DOHH2 (cell line): ENCODE measurements around the gene TBX4.
"Not testable (repeated sequence)": the region's sequence is repeated elsewhere in the genome, so short reads cannot be mapped to it uniquely, and the experiment has no call there.

Experiments
- H3F3A ChIP-seq: fragments of 200-600 bp; sonication (generic), shearing (Covaris generic); 2 replicates; pipeline ENCODE4 v1.6.0; 2016; ENCODE audit warnings: antibody characterized with exemption, mild to moderate bottlenecking; ENCODE audit not compliant: control insufficient read depth, insufficient read depth
- H3K27ac ChIP-seq: fragments of 200-600 bp; sonication (generic); 2 replicates; pipeline ENCODE4 v1.5.1; 2014; ENCODE audit warnings: low read depth, mild to moderate bottlenecking, low read length, moderate library complexity
- H3K27me3 ChIP-seq: fragments of 200-600 bp; sonication (generic); 2 replicates; pipeline ENCODE4 v1.6.1; 2014; ENCODE audit warnings: mild to moderate bottlenecking, low read length, mixed read lengths; ENCODE audit not compliant: control insufficient read depth
- H3K36me3 ChIP-seq: fragments of 200-600 bp; sonication (generic); 2 replicates; pipeline ENCODE4 v1.6.1; 2014; ENCODE audit warnings: mild to moderate bottlenecking, low read length, moderate library complexity, mixed read lengths; ENCODE audit not compliant: control insufficient read depth
- H3K4me1 ChIP-seq: fragments of 200-600 bp; sonication (generic); 2 replicates; pipeline ENCODE4 v1.6.1; 2014; ENCODE audit warnings: mild to moderate bottlenecking, low read length, mixed read lengths; ENCODE audit not compliant: control insufficient read depth
- H3K4me2 ChIP-seq: fragments of 200-600 bp; sonication (generic); 2 replicates; pipeline ENCODE4 v1.6.0; 2014; ENCODE audit warnings: mild to moderate bottlenecking, low read length, moderate library complexity
- H3K4me3 ChIP-seq: fragments of 200-600 bp; sonication (generic); 2 replicates; pipeline ENCODE4 v1.5.1; 2014; ENCODE audit warnings: mild to moderate bottlenecking, low read length, mixed read lengths
- H3K79me2 ChIP-seq: fragments of 200-600 bp; sonication (generic); 2 replicates; pipeline ENCODE4 v1.6.1; 2014; ENCODE audit warnings: mild to moderate bottlenecking, low read length, mixed read lengths; ENCODE audit not compliant: control insufficient read depth
- H3K9me2 ChIP-seq: fragments of 200-600 bp; sonication (generic); replicated peaks from 2 replicates; pipeline ENCODE4 v1.6.1; 2014; ENCODE audit warnings: mild to moderate bottlenecking, low read length, mixed read lengths; ENCODE audit not compliant: control insufficient read depth
- H3K9me3 ChIP-seq: fragments of 200-600 bp; sonication (generic); 2 replicates; pipeline ENCODE4 v1.6.1; 2014; ENCODE audit warnings: antibody characterized with exemption, low read length, mixed read lengths; ENCODE audit not compliant: control insufficient read depth, insufficient read depth
- H4K20me1 ChIP-seq: fragments of 200-600 bp; sonication (generic); 2 replicates; pipeline ENCODE4 v1.6.0; 2014; ENCODE audit warnings: low read depth, mild to moderate bottlenecking, antibody characterized with exemption, low read length, moderate library complexity; ENCODE audit not compliant: control insufficient read depth, insufficient read depth
- CTCF ChIP-seq: fragments of 200-600 bp; sonication (generic); IDR thresholded peaks from one replicate; pipeline ENCODE4 v1.5.1; 2014; ENCODE audit warnings: antibody characterized with exemption, mild to moderate bottlenecking, low read depth, low read length; ENCODE audit not compliant: poor library complexity, severe bottlenecking
- EZH2phosphoT487 ChIP-seq: fragments of 200-600 bp; sonication (generic); IDR thresholded peaks from 2 replicates; pipeline ENCODE4 v1.6.1; 2017; ENCODE audit warnings: borderline replicate concordance, mild to moderate bottlenecking, antibody characterized with exemption, low read length, moderate library complexity, mixed read lengths

Gene TBX4

GRCh38 chr17:61505846-61506627, 53.8 kb downstream of the TBX4 start:
- H3F3A ChIP-seq: no peaks in the 10 kb centered on the region
- no peak overlapping the region for H3K27ac ChIP-seq
- H4K20me1 ChIP-seq: no peaks in the 10 kb centered on the region
- TF ChIP-seq EZH2phosphoT487: no peak
- no peak for TF ChIP-seq CTCF
- H3K9me2 ChIP-seq: no peaks in the 10 kb centered on the region
- H3K4me2 ChIP-seq: no peak overlapping the region
- no peaks in the 10 kb centered on the region for H3K36me3 ChIP-seq
- no peak overlapping the region for H3K4me3 ChIP-seq
- H3K27me3 ChIP-seq: peaks cover 22% of the 10 kb centered on the region
- H3K4me1 ChIP-seq: no peaks in the 10 kb centered on the region
- H3K9me3 ChIP-seq: no peaks in the 10 kb centered on the region
- no peaks in the 10 kb centered on the region for H3K79me2 ChIP-seq

DNA sequence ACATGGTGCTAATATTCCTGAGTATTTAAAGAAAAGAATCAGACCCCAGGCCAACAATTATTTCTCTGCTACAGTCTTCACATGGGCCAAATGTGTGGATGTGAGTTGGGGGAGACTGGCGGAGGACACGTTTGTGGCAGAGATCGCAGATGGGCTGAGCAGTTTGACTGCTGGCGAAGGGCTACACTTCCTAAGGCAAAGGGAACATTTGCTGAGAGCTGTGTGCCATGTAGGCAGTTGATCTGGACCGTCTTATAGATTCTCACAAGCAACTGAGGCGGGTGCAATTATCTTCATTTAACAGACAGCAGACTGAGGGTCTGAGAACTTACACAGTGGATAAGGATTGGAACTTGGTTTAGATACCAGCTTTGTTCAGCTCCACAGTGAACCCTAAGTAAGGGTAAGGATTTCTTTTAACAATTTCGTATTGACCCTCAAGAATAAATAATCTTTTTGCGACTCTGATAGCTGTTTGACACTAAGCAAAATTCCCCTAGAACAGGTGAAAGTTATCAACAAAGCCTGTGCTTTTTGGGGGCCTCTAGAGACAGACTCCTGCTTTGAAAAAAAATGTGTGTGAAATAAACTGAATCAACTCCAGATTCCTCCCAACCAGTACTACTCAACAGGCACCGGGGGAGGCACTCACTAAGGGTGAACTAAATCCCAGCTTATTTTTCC, 55.3 kb downstream of the TBX4 start:
- no peaks in the 10 kb centered on the region for H3K9me2 ChIP-seq
- H3K9me3 ChIP-seq: no peaks in the 10 kb centered on the region

GRCh38 chr17:61508912-61509311, 56.7 kb downstream of the TBX4 start:
- peaks cover 8% of the 10 kb centered on the region; the same call in 1 of the 2 replicates for H3K27me3 ChIP-seq
- no peaks in the 10 kb centered on the region for H4K20me1 ChIP-seq
- no peaks in the 10 kb centered on the region for H3K9me2 ChIP-seq
- no peaks in the 10 kb centered on the region for H3K9me3 ChIP-seq
- H3K36me3 ChIP-seq: no peaks in the 10 kb centered on the region
- no peaks in the 10 kb centered on the region for H3F3A ChIP-seq
- H3K27ac ChIP-seq: no peak overlapping the region
- no peaks in the 10 kb centered on the region for H3K4me1 ChIP-seq
- no peak overlapping the region for H3K4me3 ChIP-seq
- TF ChIP-seq EZH2phosphoT487 (no peak), CTCF (no peak)
- no peaks in the 10 kb centered on the region for H3K79me2 ChIP-seq
- H3K4me2 ChIP-seq: no peak overlapping the region

More for the DNA sequence above, 55.3 kb downstream of the TBX4 start:
- Histone ChIP-seq H3F3A (no peaks in the 10 kb centered on the region), H3K27me3 (peaks cover 11% of the 10 kb centered on the region), H3K27ac (no peak overlapping the region), H3K4me1 (no peaks in the 10 kb centered on the region), H3K4me2 (no peak overlapping the region), H4K20me1 (no peaks in the 10 kb centered on the region), H3K4me3 (no peak overlapping the region), H3K79me2 (no peaks in the 10 kb centered on the region), H3K36me3 (no peaks in the 10 kb centered on the region)
- TF ChIP-seq EZH2phosphoT487: no peak
- TF ChIP-seq CTCF: no peak

GRCh38 chr17:61509454-61509853, 57.2 kb downstream of the TBX4 start:
- not testable (repeated sequence) for H3F3A ChIP-seq, H3K36me3 ChIP-seq, H3K9me2 ChIP-seq, H3K4me2 ChIP-seq, H3K79me2 ChIP-seq, H3K4me3 ChIP-seq, H3K9me3 ChIP-seq, H3K27me3 ChIP-seq, H4K20me1 ChIP-seq, H3K4me1 ChIP-seq, H3K27ac ChIP-seq
